PC-9 (cell line): ENCODE results near the gene BCKDHA.

Source experiments
- CTCF ChIP-seq: fragments of 200-600 bp; sonication (generic); conservative IDR thresholded peaks from 2 replicates; pipeline ENCODE4 v1.6.1; 2017; ENCODE audit warnings: mixed run types, antibody characterized with exemption, mild to moderate bottlenecking, moderate library complexity
- EZH2 ChIP-seq: fragments of 200-600 bp; sonication (generic); IDR thresholded peaks from 2 replicates; pipeline ENCODE4 v1.8.0; 2017; ENCODE audit warnings: antibody characterized with exemption, low read depth

GRCh38 chr19:41410336-41411054 lies 12.9 kb downstream of the BCKDHA start:
- TF ChIP-seq CTCF (no peak), EZH2 (no peak)
